ENCODE data around the gene CDC25A.

DNA sequence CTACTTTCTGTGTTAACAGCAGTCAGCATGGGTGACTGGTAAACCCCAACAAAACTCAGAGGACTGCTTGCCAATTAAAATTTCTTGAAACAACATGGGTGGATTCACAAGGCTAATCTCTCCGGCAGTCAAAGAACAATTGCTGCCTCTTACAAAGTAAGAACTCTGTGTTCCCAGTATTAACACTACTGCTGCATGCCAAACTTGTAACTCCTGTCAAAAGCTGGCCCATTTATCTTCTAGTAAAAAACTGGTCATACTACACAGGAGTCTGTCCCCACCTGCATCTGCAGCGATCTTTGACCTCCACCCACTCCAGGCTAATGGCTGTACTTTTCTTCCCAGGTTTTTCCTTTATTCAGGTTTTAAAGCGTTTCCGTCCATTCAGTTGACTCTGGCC lies 44.0 kb upstream of the CDC25A start:
- TF ChIP-seq, protein P1, sequence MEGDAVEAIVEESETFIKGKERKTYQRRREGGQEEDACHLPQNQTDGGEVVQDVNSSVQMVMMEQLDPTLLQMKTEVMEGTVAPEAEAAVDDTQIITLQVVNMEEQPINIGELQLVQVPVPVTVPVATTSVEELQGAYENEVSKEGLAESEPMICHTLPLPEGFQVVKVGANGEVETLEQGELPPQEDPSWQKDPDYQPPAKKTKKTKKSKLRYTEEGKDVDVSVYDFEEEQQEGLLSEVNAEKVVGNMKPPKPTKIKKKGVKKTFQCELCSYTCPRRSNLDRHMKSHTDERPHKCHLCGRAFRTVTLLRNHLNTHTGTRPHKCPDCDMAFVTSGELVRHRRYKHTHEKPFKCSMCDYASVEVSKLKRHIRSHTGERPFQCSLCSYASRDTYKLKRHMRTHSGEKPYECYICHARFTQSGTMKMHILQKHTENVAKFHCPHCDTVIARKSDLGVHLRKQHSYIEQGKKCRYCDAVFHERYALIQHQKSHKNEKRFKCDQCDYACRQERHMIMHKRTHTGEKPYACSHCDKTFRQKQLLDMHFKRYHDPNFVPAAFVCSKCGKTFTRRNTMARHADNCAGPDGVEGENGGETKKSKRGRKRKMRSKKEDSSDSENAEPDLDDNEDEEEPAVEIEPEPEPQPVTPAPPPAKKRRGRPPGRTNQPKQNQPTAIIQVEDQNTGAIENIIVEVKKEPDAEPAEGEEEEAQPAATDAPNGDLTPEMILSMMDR (IDR thresholded peaks at IDR 0.05 in 2 of 3, conservative IDR thresholded peaks at IDR 0.05 in 1 of 3; ENCODE audit: borderline replicate concordance in 1 of 3, insufficient read depth in 1 of 3, low read depth in 2 of 3, low read length in 2 of 3) = no peak
- TF ChIP-seq EZH2phosphoT487 (IDR thresholded peaks at IDR 0.05; ENCODE audit: borderline replicate concordance) (no peak), POLR2AphosphoS5 (IDR thresholded peaks at IDR 0.05; ENCODE audit: low read depth, low read length) (no peak), CBX3 (IDR thresholded peaks at IDR 0.05; ENCODE audit: low read depth) (no peak)

Data from HCT116 (cell line).